CD4-positive, alpha-beta T cell treated with Interleukin-4 for 4 hours (primary cell): ENCODE measurements around the gene CHST11.
"Not testable (repeated sequence)": the region's sequence is repeated elsewhere in the genome, so short reads cannot be mapped to it uniquely, and the experiment has no call there.

Experiments used
- DNase-seq: peaks from one replicate; pipeline ENCODE4 v3.0.0-alpha.2; 2020

Gene CHST11

GRCh38 chr12:104790296-104791125 is 333.8 kb downstream of the CHST11 start:
- DNase-seq: peak; percentile 37

- DNase-seq: no peak
Observed at GRCh38 chr12:104792570-104792969, 335.8 kb downstream of the CHST11 start.

- no peak for DNase-seq
Observed at GRCh38 chr12:104793285-104793684, 336.5 kb downstream of the CHST11 start.

- DNase-seq: no peak
Observed at GRCh38 chr12:104793968-104794367, 337.2 kb downstream of the CHST11 start.

GRCh38 chr12:104796475-104796862 is 339.7 kb downstream of the CHST11 start:
- no peak for DNase-seq

GRCh38 chr12:104799458-104799857 is 342.7 kb downstream of the CHST11 start:
- no peak for DNase-seq

- DNase-seq: no peak
Observed at GRCh38 chr12:104801005-104801404, 344.3 kb downstream of the CHST11 start.

GRCh38 chr12:104801427-104801826 is 344.7 kb downstream of the CHST11 start:
- no peak for DNase-seq

GRCh38 chr12:104802208-104802607 is 345.5 kb downstream of the CHST11 start:
- DNase-seq: no peak

GRCh38 chr12:104805186-104805585 is 348.4 kb downstream of the CHST11 start:
- DNase-seq: no peak

- DNase-seq: not testable (repeated sequence)
Observed at GRCh38 chr12:104806194-104806593, 349.4 kb downstream of the CHST11 start.

- no peak for DNase-seq
Observed at GRCh38 chr12:104809251-104809650, 352.5 kb downstream of the CHST11 start.

GRCh38 chr12:104809706-104810385 is 353.1 kb downstream of the CHST11 start:
- no peak for DNase-seq
